GM18517 (cell line): ENCODE measurements around the gene ANKRD40.

Experiments
- ATAC-seq: cut with Tn5 transposase; IDR thresholded peaks from one replicate; pipeline ENCODE4 v1.9.1; 2021; ENCODE audit warnings: mild to moderate bottlenecking, moderate library complexity; ENCODE audit not compliant: unreplicated experiment

ANKRD40 gene

GRCh38 chr17:50672831-50673551 lies 34.7 kb downstream of the ANKRD40 start:
- ATAC-seq = no peak

- ATAC-seq = no peak
These were observed 35.6 kb downstream of the ANKRD40 start for GRCh38 chr17:50672071-50672470.

GRCh38 chr17:50668838-50669581 lies 38.7 kb downstream of the ANKRD40 start:
- no peak for ATAC-seq

- no peak for ATAC-seq
These were observed 39.5 kb downstream of the ANKRD40 start for GRCh38 chr17:50668025-50668837.

GRCh38 chr17:50667259-50668024 lies 40.3 kb downstream of the ANKRD40 start:
- ATAC-seq = no peak

GRCh38 chr17:50666316-50666715 lies 41.4 kb downstream of the ANKRD40 start:
- no peak for ATAC-seq

- ATAC-seq = no peak
These were observed 41.9 kb downstream of the ANKRD40 start for GRCh38 chr17:50665838-50666237.

- ATAC-seq = no peak
These were observed 42.8 kb downstream of the ANKRD40 start for GRCh38 chr17:50664788-50665458.

GRCh38 chr17:50663812-50664374 lies 43.8 kb downstream of the ANKRD40 start:
- ATAC-seq = no peak

GRCh38 chr17:50662632-50663225 lies 45.0 kb downstream of the ANKRD40 start:
- no peak for ATAC-seq

GRCh38 chr17:50661795-50662391 lies 45.8 kb downstream of the ANKRD40 start:
- no peak for ATAC-seq

- ATAC-seq = no peak
These were observed 46.4 kb downstream of the ANKRD40 start for GRCh38 chr17:50661348-50661747.

GRCh38 chr17:50660887-50661345 lies 46.8 kb downstream of the ANKRD40 start:
- ATAC-seq = no peak

- ATAC-seq = no peak
These were observed 47.5 kb downstream of the ANKRD40 start for GRCh38 chr17:50660042-50660886.

- ATAC-seq = no peak
These were observed 48.5 kb downstream of the ANKRD40 start for GRCh38 chr17:50659179-50659578.

- ATAC-seq = no peak
These were observed 49.1 kb downstream of the ANKRD40 start for GRCh38 chr17:50658616-50659015.

GRCh38 chr17:50657627-50658026 lies 50.1 kb downstream of the ANKRD40 start:
- no peak for ATAC-seq

- no peak for ATAC-seq
These were observed 50.7 kb downstream of the ANKRD40 start for GRCh38 chr17:50657054-50657453.
